Measurements from ENCODE around the gene SLC26A3. TPM values are rescaled to one million over a fixed set of nuclear protein-coding genes. Genes with fewer than 3 reads are reported as not detected.

SLC26A3 gene
- total and polyA plus RNA-seq, 4 donors: under 0.01 to 0.49 (median 0.14) TPM

GRCh38 chr7:107728276-107728675 is 74.7 kb downstream of the SLC26A3 start:
- Histone ChIP-seq H3K36me3 (ENCODE audit: control insufficient read depth in 4 of 4, insufficient read depth in 3 of 4, low read depth in 1 of 4, low read length in 3 of 4) (no peaks in the 10 kb centered on the region), H3K4me3 (ENCODE audit: low read depth in 1 of 3, low read length in 3 of 3) (no peak overlapping the region), H3K27me3 (ENCODE audit: control insufficient read depth in 4 of 4, insufficient read depth in 4 of 4, low read length in 3 of 4) (peaks cover 0 to 2% (median 0%) of the 10 kb centered on the region in 4 donors), H3K9me3 (ENCODE audit: control insufficient read depth in 4 of 4, low read length in 3 of 4) (no peaks in the 10 kb centered on the region), H3K9ac (ENCODE audit: low read depth in 1 of 2, low read length in 2 of 2) (no peak overlapping the region), H3K4me1 (ENCODE audit: control insufficient read depth in 4 of 4, insufficient read depth in 4 of 4, low read length in 3 of 4) (no peaks in the 10 kb centered on the region), H3K27ac (ENCODE audit: low read depth in 1 of 2, low read length in 2 of 2) (no peak overlapping the region)
- DNase-seq (ENCODE audit: low spot score): no peak
- TF ChIP-seq JUND (IDR thresholded peaks at IDR 0.05) (no peak), NR2F2 (IDR thresholded peaks at IDR 0.05) (no peak), RXRA (IDR thresholded peaks at IDR 0.05) (no peak), HNF4A (conservative IDR thresholded peaks at IDR 0.05) (no peak), CTCF (IDR thresholded peaks at IDR 0.05; ENCODE audit: low read depth, low read length, missing input control) (no peak), EGR1 (IDR thresholded peaks at IDR 0.05; ENCODE audit: low read depth in 2 of 2) (no peak)

- Histone ChIP-seq H3K9ac (ENCODE audit: low read depth in 1 of 2, low read length in 2 of 2) (no peak overlapping the region), H3K27ac (ENCODE audit: low read depth in 1 of 2, low read length in 2 of 2) (no peak overlapping the region), H3K27me3 (ENCODE audit: control insufficient read depth in 4 of 4, insufficient read depth in 4 of 4, low read length in 3 of 4) (peaks cover 0 to 2% (median 0%) of the 10 kb centered on the region in 4 donors), H3K36me3 (ENCODE audit: control insufficient read depth in 4 of 4, insufficient read depth in 3 of 4, low read depth in 1 of 4, low read length in 3 of 4) (no peaks in the 10 kb centered on the region), H3K4me1 (ENCODE audit: control insufficient read depth in 4 of 4, insufficient read depth in 4 of 4, low read length in 3 of 4) (no peaks in the 10 kb centered on the region), H3K9me3 (ENCODE audit: control insufficient read depth in 4 of 4, low read length in 3 of 4) (no peaks in the 10 kb centered on the region), H3K4me3 (ENCODE audit: low read depth in 1 of 3, low read length in 3 of 3) (no peak overlapping the region)
- DNase-seq (ENCODE audit: low spot score): no peak
- TF ChIP-seq YY1 (IDR thresholded peaks at IDR 0.05) (no peak), FOXA2 (IDR thresholded peaks at IDR 0.05) (no peak), TAF1 (conservative IDR thresholded peaks at IDR 0.05) (no peak), HNF4A (conservative IDR thresholded peaks at IDR 0.05) (no peak), REST (IDR thresholded peaks at IDR 0.05) (no peak), RXRA (IDR thresholded peaks at IDR 0.05) (no peak), ZBTB33 (IDR thresholded peaks at IDR 0.05) (no peak), NR2F2 (IDR thresholded peaks at IDR 0.05) (no peak), HNF4G (IDR thresholded peaks at IDR 0.05) (no peak), RAD21 (IDR thresholded peaks at IDR 0.05) (no peak), SP1 (IDR thresholded peaks at IDR 0.05) (no peak)
- WGBS: 75% methylated on average over 3 of the region's 3 CpGs
These were observed 76.5 kb downstream of the SLC26A3 start for GRCh38 chr7:107726356-107727130.
